ENCODE measurements around the gene SIK3. TPM values are rescaled to one million over a fixed set of nuclear protein-coding genes. Genes with fewer than 3 reads are reported as not detected.

SIK3 gene
- total RNA-seq, 1 donor from 2014 or later: 61.0 TPM

DNA sequence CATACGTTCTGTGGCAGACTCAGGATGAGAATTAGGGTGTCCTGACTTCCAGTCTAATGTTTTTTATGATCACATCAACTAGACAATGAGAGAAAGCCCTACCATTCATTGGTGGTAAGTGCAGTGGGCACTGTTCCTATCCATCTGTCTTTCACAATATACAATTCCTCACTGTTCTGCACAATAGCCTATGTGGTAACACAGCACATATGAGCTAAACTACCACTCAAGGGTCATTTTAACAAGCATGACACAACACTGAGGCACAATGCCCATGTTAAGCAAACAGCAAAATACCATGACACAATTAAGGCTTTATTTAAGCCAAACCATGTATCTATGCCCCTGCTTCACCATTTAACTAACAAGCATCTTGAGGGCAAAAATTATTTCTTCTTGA, 52.3 kb downstream of the SIK3 start:
- H3K27me3 Mint-ChIP-seq: no peaks in the 10 kb centered on the region
- H3K4me3 Mint-ChIP-seq (ENCODE audit: low read depth): no peak overlapping the region
- no peaks in the 10 kb centered on the region for H3K9me3 Mint-ChIP-seq (ENCODE audit: low read depth)
- H3K36me3 Mint-ChIP-seq (ENCODE audit: insufficient read depth): no peaks in the 10 kb centered on the region
- DNase-seq (ENCODE audit: low spot score, unreplicated experiment): no peak
- TF ChIP-seq, protein P1, sequence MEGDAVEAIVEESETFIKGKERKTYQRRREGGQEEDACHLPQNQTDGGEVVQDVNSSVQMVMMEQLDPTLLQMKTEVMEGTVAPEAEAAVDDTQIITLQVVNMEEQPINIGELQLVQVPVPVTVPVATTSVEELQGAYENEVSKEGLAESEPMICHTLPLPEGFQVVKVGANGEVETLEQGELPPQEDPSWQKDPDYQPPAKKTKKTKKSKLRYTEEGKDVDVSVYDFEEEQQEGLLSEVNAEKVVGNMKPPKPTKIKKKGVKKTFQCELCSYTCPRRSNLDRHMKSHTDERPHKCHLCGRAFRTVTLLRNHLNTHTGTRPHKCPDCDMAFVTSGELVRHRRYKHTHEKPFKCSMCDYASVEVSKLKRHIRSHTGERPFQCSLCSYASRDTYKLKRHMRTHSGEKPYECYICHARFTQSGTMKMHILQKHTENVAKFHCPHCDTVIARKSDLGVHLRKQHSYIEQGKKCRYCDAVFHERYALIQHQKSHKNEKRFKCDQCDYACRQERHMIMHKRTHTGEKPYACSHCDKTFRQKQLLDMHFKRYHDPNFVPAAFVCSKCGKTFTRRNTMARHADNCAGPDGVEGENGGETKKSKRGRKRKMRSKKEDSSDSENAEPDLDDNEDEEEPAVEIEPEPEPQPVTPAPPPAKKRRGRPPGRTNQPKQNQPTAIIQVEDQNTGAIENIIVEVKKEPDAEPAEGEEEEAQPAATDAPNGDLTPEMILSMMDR (IDR thresholded peaks at IDR 0.05; ENCODE audit: unreplicated experiment): no peak
- H3K4me1 Mint-ChIP-seq (ENCODE audit: low read depth): peaks cover 29% of the 10 kb centered on the region
- no peak overlapping the region for H3K27ac Mint-ChIP-seq

DNA sequence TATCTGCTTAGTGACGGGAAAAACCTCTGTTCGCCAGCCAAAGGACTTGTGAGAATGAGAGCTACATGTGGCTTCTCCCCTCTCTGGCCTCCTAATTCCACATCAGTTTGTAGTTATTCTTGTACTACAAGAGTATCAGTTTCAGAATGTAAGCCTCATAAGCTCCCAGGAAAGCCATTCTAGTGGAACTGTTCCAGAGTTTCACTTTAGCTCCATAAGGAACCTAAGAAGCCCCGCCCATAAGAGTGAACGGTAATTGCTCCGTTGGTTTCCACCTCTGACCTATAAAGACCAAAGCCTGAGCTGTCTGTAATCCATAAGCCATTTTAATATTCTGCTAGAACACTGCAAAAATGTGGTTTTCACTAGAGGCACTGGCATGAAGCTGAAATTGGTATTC, 53.0 kb downstream of the SIK3 start:
- no peak for DNase-seq (ENCODE audit: low spot score, unreplicated experiment)
- no peaks in the 10 kb centered on the region for H3K36me3 Mint-ChIP-seq (ENCODE audit: insufficient read depth)
- no peak overlapping the region for H3K4me3 Mint-ChIP-seq (ENCODE audit: low read depth)
- TF ChIP-seq, protein P1 (IDR thresholded peaks at IDR 0.05; ENCODE audit: unreplicated experiment): no peak
- H3K27me3 Mint-ChIP-seq: no peaks in the 10 kb centered on the region
- peaks cover 32% of the 10 kb centered on the region for H3K4me1 Mint-ChIP-seq (ENCODE audit: low read depth)
- no peak overlapping the region for H3K27ac Mint-ChIP-seq
- H3K9me3 Mint-ChIP-seq (ENCODE audit: low read depth): no peaks in the 10 kb centered on the region

DNA sequence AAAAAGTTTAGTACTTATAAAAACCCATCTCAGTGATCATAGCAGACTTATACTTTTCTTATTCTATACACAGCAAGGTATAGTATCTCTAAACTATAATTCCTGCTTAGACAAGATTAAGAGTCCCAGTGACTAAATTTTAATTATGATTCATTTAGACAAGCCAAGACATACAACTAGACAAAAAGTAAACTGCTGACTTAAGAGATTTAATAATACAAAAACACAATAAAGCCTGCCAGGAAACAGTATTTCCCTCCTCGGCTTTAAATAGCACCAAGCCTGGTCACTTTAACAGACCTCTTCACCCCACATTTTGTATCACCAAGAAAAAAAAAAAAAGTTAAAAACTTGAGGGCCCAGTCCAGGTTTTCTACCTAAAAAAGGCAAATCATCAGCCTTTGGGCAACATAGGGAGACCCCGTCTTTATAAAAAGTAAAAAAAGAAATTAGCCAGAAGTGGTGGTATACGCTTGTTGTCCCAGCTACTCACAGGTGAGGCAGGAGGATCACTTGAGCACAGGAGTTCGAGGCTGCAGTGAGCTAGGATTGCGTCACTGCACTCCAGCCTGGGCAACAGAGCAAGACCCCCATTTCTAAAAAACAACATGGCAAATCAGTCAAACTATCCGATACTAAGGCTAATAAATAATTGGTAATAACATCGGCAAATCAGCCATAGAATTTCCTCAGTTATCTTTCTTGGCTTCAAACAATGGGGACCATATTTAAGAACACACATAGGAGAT, 53.8 kb downstream of the SIK3 start:
- Mint-ChIP-seq H3K36me3 (ENCODE audit: insufficient read depth) (no peaks in the 10 kb centered on the region), H3K27ac (no peak overlapping the region), H3K9me3 (ENCODE audit: low read depth) (no peaks in the 10 kb centered on the region), H3K27me3 (no peaks in the 10 kb centered on the region), H3K4me1 (ENCODE audit: low read depth) (peaks cover 38% of the 10 kb centered on the region), H3K4me3 (ENCODE audit: low read depth) (no peak overlapping the region)
- no peak for DNase-seq (ENCODE audit: low spot score, unreplicated experiment)
- TF ChIP-seq, protein P1 (IDR thresholded peaks at IDR 0.05; ENCODE audit: unreplicated experiment): no peak

DNA sequence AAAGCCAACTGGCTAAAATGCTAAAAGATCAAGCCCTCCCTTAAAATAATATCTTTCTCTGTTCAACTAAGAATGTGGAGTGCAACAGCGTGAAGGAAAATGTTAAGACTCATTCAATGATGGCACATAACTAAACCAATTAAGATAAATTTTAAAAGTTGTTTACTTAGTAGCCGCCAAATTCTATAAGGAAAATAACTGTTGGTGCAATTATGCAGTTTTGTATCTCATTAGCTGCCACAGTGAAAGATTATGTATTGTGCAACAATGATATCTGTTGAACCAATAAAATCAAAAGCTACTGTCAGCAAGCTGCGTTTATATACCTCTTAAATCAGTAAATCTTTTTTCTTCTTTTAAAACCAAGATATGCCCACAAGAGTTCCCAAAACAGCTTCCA, 55.5 kb downstream of the SIK3 start:
- H3K36me3 Mint-ChIP-seq (ENCODE audit: insufficient read depth): no peaks in the 10 kb centered on the region
- TF ChIP-seq, protein P1 (IDR thresholded peaks at IDR 0.05; ENCODE audit: unreplicated experiment): no peak
- no peaks in the 10 kb centered on the region for H3K9me3 Mint-ChIP-seq (ENCODE audit: low read depth)
- no peak for DNase-seq (ENCODE audit: low spot score, unreplicated experiment)
- peaks cover 42% of the 10 kb centered on the region for H3K4me1 Mint-ChIP-seq (ENCODE audit: low read depth)
- no peaks in the 10 kb centered on the region for H3K27me3 Mint-ChIP-seq
- H3K27ac Mint-ChIP-seq: no peak overlapping the region
- H3K4me3 Mint-ChIP-seq (ENCODE audit: low read depth): no peak overlapping the region

DNA sequence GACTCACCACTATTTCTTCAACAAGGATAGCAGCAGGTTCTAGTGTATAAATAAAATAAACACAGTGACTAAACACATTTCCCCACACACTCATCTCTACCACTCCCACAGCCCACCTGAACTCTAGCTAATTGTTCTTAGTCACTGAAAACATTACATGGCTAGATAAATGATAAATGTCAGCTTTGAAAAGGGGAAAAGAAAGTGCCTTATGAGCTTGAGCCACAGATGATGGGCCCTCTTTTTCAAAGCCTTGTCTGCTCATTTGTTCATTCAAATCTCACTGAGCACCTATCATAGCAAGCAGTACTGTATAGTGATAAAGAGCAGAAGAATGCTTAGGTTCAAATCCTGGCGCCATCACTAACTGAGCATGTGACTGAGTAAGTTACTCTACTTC, 58.3 kb downstream of the SIK3 start:
- no peak overlapping the region for H3K4me3 Mint-ChIP-seq (ENCODE audit: low read depth)
- no peak overlapping the region for H3K27ac Mint-ChIP-seq
- no peaks in the 10 kb centered on the region for H3K27me3 Mint-ChIP-seq
- DNase-seq (ENCODE audit: low spot score, unreplicated experiment): no peak
- H3K4me1 Mint-ChIP-seq (ENCODE audit: low read depth): peaks cover 41% of the 10 kb centered on the region
- H3K9me3 Mint-ChIP-seq (ENCODE audit: low read depth): no peaks in the 10 kb centered on the region
- H3K36me3 Mint-ChIP-seq (ENCODE audit: insufficient read depth): no peaks in the 10 kb centered on the region
- TF ChIP-seq, protein P1 (IDR thresholded peaks at IDR 0.05; ENCODE audit: unreplicated experiment): no peak
